Right atrium auricular region (tissue), 2 donors: Measurements from ENCODE around the gene ZWILCH. TPM values are rescaled to one million over a fixed set of nuclear protein-coding genes. Genes with fewer than 3 reads are reported as not detected.

Experiments
- DNase-seq: peaks from one replicate; pipeline ENCODE4 v3.0.0-alpha.2; 2019; ENCODE audit warnings: low spot score
- H3K27ac ChIP-seq, 2 donors: fragments of 200-600 bp; sonication (generic); 1 replicate in 1 of 2; 2 replicates in 1 of 2; pipeline ENCODE4 v1.5.1; 2016 to 2019
- H3K27me3 ChIP-seq, 2 donors: fragments of 200-600 bp; sonication (generic); one replicate each; pipeline versions ENCODE4 v1.5.1 to v1.6.0; 2017 to 2019
- H3K36me3 ChIP-seq: fragments of 200-600 bp; sonication (generic); one replicate; pipeline ENCODE4 v1.5.1; 2016
- H3K4me1 ChIP-seq, 2 donors: fragments of 200-600 bp; sonication (generic); one replicate each; pipeline versions ENCODE4 v1.5.1 to v1.6.0; 2017 to 2019
- H3K4me3 ChIP-seq, 2 donors: fragments of 200-600 bp; sonication (generic); 1 replicate in 1 of 2; 2 replicates in 1 of 2; pipeline ENCODE4 v1.5.1; 2017 to 2019; ENCODE audit warnings: mild to moderate bottlenecking in 1 of 2, moderate library complexity in 1 of 2
- H3K9me3 ChIP-seq, 2 donors: fragments of 200-600 bp; sonication (generic); one replicate each; pipeline ENCODE4 v1.5.1; 2019
- CTCF ChIP-seq, 2 donors: fragments of 200-600 bp; sonication (generic); IDR thresholded peaks; one replicate each; pipeline ENCODE4 v1.5.1; 2019; ENCODE audit warnings: antibody characterized with exemption in 2 of 2
- total RNA-seq, 2 donors: library from RNA; depleted of rRNA; stranded (reverse); fragments of >200 nt; gene quantifications; one replicate each; pipeline ENCODE4 v1.1.0, GENCODE V29; 2016

Gene ZWILCH
- total RNA-seq, 2 donors from 2014 or later, result 0.89 to 0.98 TPM

DNA sequence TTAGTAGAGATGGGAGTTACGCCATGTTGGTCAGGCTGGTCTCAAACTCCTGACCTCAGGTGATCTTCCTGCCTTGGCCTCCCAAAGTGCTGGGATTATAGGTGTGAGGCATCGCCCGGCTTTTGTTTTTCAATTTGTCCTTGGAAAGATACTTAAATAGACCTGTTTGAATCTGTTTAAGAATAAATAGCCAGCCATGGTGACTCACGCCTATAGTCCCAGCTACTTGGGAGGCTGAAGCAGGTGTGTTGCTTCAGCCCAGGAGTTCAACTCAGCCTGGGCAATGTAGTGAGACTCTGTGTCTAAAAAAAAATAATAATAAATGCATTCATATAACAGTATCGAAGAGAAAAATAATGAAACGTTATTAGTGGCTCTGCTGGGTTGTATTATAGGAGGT is 24.9 kb upstream of the ZWILCH start:
- Histone ChIP-seq H3K4me3 (no peak overlapping the region), H3K4me1 (peaks cover 0 to 8% of the 10 kb centered on the region in 2 donors), H3K27me3 (no peaks in the 10 kb centered on the region), H3K9me3 (no peaks in the 10 kb centered on the region), H3K36me3 (peaks cover 14% of the 10 kb centered on the region), H3K27ac (no peak overlapping the region)
- DNase-seq, result no peak
- no peak for TF ChIP-seq CTCF (IDR thresholded peaks at IDR 0.05)

- no peak overlapping the region for H3K27ac ChIP-seq
Observed at GRCh38 chr15:66481107-66481856, 23.8 kb upstream of the ZWILCH start.

DNA sequence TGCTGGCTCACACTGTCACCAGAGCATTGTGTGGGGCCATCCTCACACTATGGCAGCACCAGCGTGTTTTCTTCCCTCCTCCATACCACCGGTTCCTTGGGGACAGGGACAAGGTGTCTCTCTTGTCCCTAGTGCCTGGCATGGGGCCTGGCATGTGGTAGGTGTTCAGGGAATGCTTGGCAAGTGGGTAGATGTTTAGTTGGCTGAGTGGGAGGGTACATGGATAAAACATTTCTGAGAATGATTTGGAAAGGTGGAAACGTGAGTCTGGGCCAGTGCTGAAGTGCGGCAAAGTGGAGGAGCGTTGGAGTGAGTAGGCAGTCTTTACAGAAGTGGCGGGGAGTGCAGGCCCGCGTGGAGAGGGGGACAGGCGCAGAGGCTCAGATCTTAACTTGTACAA is 22.6 kb upstream of the ZWILCH start:
- Histone ChIP-seq H3K9me3 (no peaks in the 10 kb centered on the region), H3K27ac (no peak overlapping the region), H3K4me3 (no peak overlapping the region), H3K27me3 (no peaks in the 10 kb centered on the region), H3K4me1 (peaks cover 0 to 8% of the 10 kb centered on the region in 2 donors), H3K36me3 (peaks cover 25% of the 10 kb centered on the region)
- no peak for DNase-seq
- TF ChIP-seq CTCF (IDR thresholded peaks at IDR 0.05), result no peak

More at GRCh38 chr15:66481107-66481856, 23.8 kb upstream of the ZWILCH start:
- Histone ChIP-seq H3K4me1 (peaks cover 0 to 8% of the 10 kb centered on the region in 2 donors), H3K9me3 (no peaks in the 10 kb centered on the region), H3K4me3 (no peak overlapping the region), H3K27me3 (no peaks in the 10 kb centered on the region), H3K36me3 (peaks cover 15% of the 10 kb centered on the region)
- no peak for TF ChIP-seq CTCF (IDR thresholded peaks at IDR 0.05)
- no peak for DNase-seq

- no peaks in the 10 kb centered on the region for H3K27me3 ChIP-seq
- peaks cover 25% of the 10 kb centered on the region for H3K36me3 ChIP-seq
- TF ChIP-seq CTCF (IDR thresholded peaks at IDR 0.05), result no peak
- H3K4me1 ChIP-seq, result peaks cover 0 to 8% of the 10 kb centered on the region in 2 donors
- DNase-seq, result no peak
- H3K9me3 ChIP-seq, result no peaks in the 10 kb centered on the region
- no peak overlapping the region for H3K27ac ChIP-seq
- no peak overlapping the region for H3K4me3 ChIP-seq
Observed at GRCh38 chr15:66483131-66483566, 22.0 kb upstream of the ZWILCH start.

DNA sequence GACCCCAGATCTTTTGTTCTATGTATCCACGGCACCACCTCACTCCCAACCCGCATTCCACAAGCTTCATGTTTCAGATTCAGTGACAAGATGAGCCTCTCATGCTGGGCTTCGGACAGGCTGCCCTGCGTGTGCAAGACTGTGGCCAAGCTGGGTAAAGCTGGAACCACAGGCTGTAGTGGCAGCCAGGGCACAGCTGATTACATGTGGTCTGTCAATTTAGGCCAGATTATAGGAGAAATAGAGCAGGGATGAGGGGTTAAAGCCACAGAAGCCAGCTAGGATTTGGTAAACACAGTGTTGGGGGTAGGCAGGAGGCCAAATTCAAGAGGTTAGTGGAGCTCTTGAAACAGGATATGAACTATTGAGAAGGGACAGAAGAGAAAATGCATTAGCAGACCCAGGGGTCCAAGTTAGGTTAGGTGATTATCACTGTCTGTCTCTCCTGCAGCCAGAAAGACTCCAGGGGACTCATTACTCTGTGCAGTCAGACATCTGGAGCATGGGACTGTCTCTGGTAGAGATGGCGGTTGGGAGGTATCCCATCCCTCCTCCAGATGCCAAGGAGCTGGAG is 20.5 kb upstream of the ZWILCH start:
- no peak for DNase-seq
- Histone ChIP-seq H3K4me3 (no peak overlapping the region), H3K9me3 (no peaks in the 10 kb centered on the region), H3K4me1 (peaks cover 0 to 8% of the 10 kb centered on the region in 2 donors), H3K27me3 (no peaks in the 10 kb centered on the region), H3K36me3 (peaks cover 40% of the 10 kb centered on the region), H3K27ac (no peak overlapping the region)
- TF ChIP-seq CTCF (IDR thresholded peaks at IDR 0.05), result no peak
